Measurements from ENCODE around the gene FMN2. TPM values are rescaled to one million over a fixed set of nuclear protein-coding genes. Genes with fewer than 3 reads are reported as not detected.

The FMN2 gene
- total RNA-seq, 2 experiments from 2014 or later = not detected

DNA sequence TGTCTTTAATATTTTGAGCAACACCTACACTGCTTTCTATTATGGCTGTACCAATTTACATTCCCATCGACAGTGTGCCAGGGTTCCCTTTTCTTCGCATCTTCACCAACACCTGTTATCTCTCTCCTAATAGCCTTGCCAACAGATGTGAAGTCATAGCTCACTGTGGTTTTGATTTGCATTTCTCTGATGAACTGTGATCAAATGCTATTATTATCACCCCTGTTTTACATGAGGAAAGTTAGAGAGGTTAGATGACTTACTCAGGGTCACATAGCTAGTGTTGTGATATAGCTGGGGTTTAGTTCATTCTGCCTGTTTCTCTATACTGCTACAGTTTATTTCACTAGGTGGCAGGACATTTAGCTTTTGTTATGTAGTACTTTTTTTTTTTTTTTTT is 204.1 kb downstream of the FMN2 start:
- no peak overlapping the region for H3K4me3 Mint-ChIP-seq
- H3K27ac ChIP-seq (ENCODE audit: low read depth in 1 of 2, low read length in 2 of 2) = no peak overlapping the region
- DNase-seq (no peak), ATAC-seq (ENCODE audit: poor library complexity) (no peak)
- no peak overlapping the region for H3K4me3 ChIP-seq (ENCODE audit: low read length)
- H3K27ac Mint-ChIP-seq = no peak overlapping the region
- ChIA-PET CTCF (no interaction called here), POLR2A (no interaction called here)
- H3K9me3 ChIP-seq (ENCODE audit: control insufficient read depth in 1 of 2, insufficient read depth in 1 of 2, low read length in 2 of 2) = no peaks in the 10 kb centered on the region
- H3K27me3 Mint-ChIP-seq = no peaks in the 10 kb centered on the region
- H3K27me3 ChIP-seq (ENCODE audit: control insufficient read depth in 1 of 2, insufficient read depth in 2 of 2, low read length in 2 of 2) = no peaks in the 10 kb centered on the region
- TF ChIP-seq, protein P1, sequence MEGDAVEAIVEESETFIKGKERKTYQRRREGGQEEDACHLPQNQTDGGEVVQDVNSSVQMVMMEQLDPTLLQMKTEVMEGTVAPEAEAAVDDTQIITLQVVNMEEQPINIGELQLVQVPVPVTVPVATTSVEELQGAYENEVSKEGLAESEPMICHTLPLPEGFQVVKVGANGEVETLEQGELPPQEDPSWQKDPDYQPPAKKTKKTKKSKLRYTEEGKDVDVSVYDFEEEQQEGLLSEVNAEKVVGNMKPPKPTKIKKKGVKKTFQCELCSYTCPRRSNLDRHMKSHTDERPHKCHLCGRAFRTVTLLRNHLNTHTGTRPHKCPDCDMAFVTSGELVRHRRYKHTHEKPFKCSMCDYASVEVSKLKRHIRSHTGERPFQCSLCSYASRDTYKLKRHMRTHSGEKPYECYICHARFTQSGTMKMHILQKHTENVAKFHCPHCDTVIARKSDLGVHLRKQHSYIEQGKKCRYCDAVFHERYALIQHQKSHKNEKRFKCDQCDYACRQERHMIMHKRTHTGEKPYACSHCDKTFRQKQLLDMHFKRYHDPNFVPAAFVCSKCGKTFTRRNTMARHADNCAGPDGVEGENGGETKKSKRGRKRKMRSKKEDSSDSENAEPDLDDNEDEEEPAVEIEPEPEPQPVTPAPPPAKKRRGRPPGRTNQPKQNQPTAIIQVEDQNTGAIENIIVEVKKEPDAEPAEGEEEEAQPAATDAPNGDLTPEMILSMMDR (IDR thresholded peaks at IDR 0.05) = no peak
- H3K4me1 ChIP-seq (ENCODE audit: insufficient read depth, low read length) = no peaks in the 10 kb centered on the region
- peaks cover 10% of the 10 kb centered on the region for H3K9me3 Mint-ChIP-seq
- H3K36me3 ChIP-seq (ENCODE audit: insufficient read depth, low read length) = no peaks in the 10 kb centered on the region
- intact Hi-C loops (cut with DNase I, micrococcal nuclease) = no loop called here
- H3K4me1 Mint-ChIP-seq (ENCODE audit: low read depth) = no peaks in the 10 kb centered on the region
- no peaks in the 10 kb centered on the region for H3K36me3 Mint-ChIP-seq (ENCODE audit: low read depth)

DNA sequence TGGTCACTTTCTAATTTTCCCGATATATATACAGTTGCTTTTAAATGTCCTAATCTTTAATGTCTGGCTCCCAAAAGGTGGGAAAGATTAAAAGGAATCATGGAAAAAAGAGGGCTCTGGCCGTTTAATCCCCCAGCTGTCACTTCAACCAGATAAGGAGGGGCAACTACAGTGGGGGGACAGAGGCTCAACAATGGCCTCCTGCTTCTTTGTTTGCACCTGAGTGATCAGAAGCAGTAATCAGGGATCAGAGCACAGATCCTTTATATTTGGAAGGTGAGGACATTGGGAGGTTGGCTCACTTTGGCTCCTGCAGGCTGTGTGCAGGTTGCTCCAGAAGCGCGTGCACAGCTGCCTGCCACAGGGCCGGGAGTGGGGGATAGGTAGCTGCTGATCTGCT is 212.8 kb downstream of the FMN2 start:
- ChIA-PET CTCF (no interaction called here), POLR2A (no interaction called here)
- intact Hi-C loops (cut with DNase I, micrococcal nuclease) = no loop called here
- no peaks in the 10 kb centered on the region for H3K27me3 ChIP-seq (ENCODE audit: control insufficient read depth in 1 of 2, insufficient read depth in 2 of 2, low read length in 2 of 2)
- no peaks in the 10 kb centered on the region for H3K36me3 Mint-ChIP-seq (ENCODE audit: low read depth)
- H3K36me3 ChIP-seq (ENCODE audit: insufficient read depth, low read length) = no peaks in the 10 kb centered on the region
- H3K9me3 ChIP-seq (ENCODE audit: control insufficient read depth in 1 of 2, insufficient read depth in 1 of 2, low read length in 2 of 2) = peaks cover 0 to 4% of the 10 kb centered on the region in 2 experiments
- ATAC-seq (ENCODE audit: poor library complexity) (no peak), DNase-seq (no peak)
- no peaks in the 10 kb centered on the region for H3K27me3 Mint-ChIP-seq
- H3K27ac ChIP-seq (ENCODE audit: low read depth in 1 of 2, low read length in 2 of 2) = no peak overlapping the region
- no peaks in the 10 kb centered on the region for H3K4me1 Mint-ChIP-seq (ENCODE audit: low read depth)
- no peaks in the 10 kb centered on the region for H3K4me1 ChIP-seq (ENCODE audit: insufficient read depth, low read length)
- H3K4me3 ChIP-seq (ENCODE audit: low read length) = no peak overlapping the region
- no peak overlapping the region for H3K27ac Mint-ChIP-seq
- TF ChIP-seq, protein P1 (IDR thresholded peaks at IDR 0.05) = no peak
- peaks cover 10% of the 10 kb centered on the region for H3K9me3 Mint-ChIP-seq
- no peak overlapping the region for H3K4me3 Mint-ChIP-seq

DNA sequence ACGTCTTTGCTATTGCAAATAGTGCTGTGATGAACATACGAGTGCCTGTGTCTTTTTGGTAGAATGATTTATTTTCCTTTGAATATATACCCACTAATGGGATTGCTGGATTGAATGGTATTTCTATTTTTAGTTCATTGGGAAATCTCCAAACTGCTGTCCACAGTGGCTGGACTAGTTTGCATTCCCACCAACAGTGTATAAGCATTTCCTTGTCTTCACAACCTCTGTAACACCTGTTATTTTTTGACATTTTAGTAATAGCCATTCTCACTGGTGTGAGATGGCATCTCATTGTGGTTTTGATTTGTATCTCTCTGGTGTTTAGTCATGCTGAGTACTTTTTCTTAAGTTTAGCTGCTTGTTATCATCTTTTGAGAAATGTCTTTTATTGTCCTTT is 215.0 kb downstream of the FMN2 start:
- H3K4me1 Mint-ChIP-seq (ENCODE audit: low read depth) = no peaks in the 10 kb centered on the region
- intact Hi-C loops (cut with DNase I, micrococcal nuclease) = no loop called here
- no peak overlapping the region for H3K27ac Mint-ChIP-seq
- H3K4me1 ChIP-seq (ENCODE audit: insufficient read depth, low read length) = no peaks in the 10 kb centered on the region
- TF ChIP-seq, protein P1 (IDR thresholded peaks at IDR 0.05) = no peak
- ATAC-seq (ENCODE audit: poor library complexity) (no peak), DNase-seq (no peak)
- ChIA-PET POLR2A (no interaction called here), CTCF (no interaction called here)
- H3K4me3 ChIP-seq (ENCODE audit: low read length) = no peak overlapping the region
- no peaks in the 10 kb centered on the region for H3K27me3 Mint-ChIP-seq
- peaks cover 3% of the 10 kb centered on the region for H3K9me3 Mint-ChIP-seq
- peaks cover 0 to 4% of the 10 kb centered on the region in 2 experiments for H3K9me3 ChIP-seq (ENCODE audit: control insufficient read depth in 1 of 2, insufficient read depth in 1 of 2, low read length in 2 of 2)
- H3K27me3 ChIP-seq (ENCODE audit: control insufficient read depth in 1 of 2, insufficient read depth in 2 of 2, low read length in 2 of 2) = no peaks in the 10 kb centered on the region
- no peak overlapping the region for H3K27ac ChIP-seq (ENCODE audit: low read depth in 1 of 2, low read length in 2 of 2)
- H3K36me3 Mint-ChIP-seq (ENCODE audit: low read depth) = no peaks in the 10 kb centered on the region
- H3K36me3 ChIP-seq (ENCODE audit: insufficient read depth, low read length) = no peaks in the 10 kb centered on the region
- H3K4me3 Mint-ChIP-seq = no peak overlapping the region
